Measurements from ENCODE around the gene PITX1.

The PITX1 gene

GRCh38 chr5:135036405-135036804 is 2.4 kb upstream of the PITX1 start:
- no peak overlapping the region for H3K18ac ChIP-seq (ENCODE audit: low read depth in 1 of 2, low read length in 2 of 2)
- H3K14ac ChIP-seq (ENCODE audit: low read length in 2 of 2), result no peak overlapping the region
- H2BK120ac ChIP-seq (ENCODE audit: low read depth, low read length), result no peak overlapping the region
- no peak overlapping the region for H4K91ac ChIP-seq (ENCODE audit: low read length)
- no peak overlapping the region for H3K4me2 ChIP-seq (ENCODE audit: low read length, poor library complexity, severe bottlenecking)
- H3K79me1 ChIP-seq (replicated peaks; ENCODE audit: low read length, poor library complexity, severe bottlenecking), result no peaks in the 10 kb centered on the region
- DNase-seq, result no peak
- H3K4me3 ChIP-seq (ENCODE audit: insufficient read depth in 1 of 2, low read depth in 1 of 2, low read length in 2 of 2), result no peak overlapping the region
- H3K9ac ChIP-seq (ENCODE audit: low read length), result no peak overlapping the region
- WGBS, result 50% methylated on average over 4 of the region's 4 CpGs
- no peaks in the 10 kb centered on the region for H3K36me3 ChIP-seq (ENCODE audit: control insufficient read depth in 1 of 2, insufficient read depth in 2 of 2, low read depth in 1 of 2, low read length in 2 of 2)
- no peak overlapping the region for H4K8ac ChIP-seq (ENCODE audit: low read length)
- peaks cover 36% of the 10 kb centered on the region for H3K4me1 ChIP-seq (ENCODE audit: control insufficient read depth, insufficient read depth, low read depth, low read length)
- H3K23ac ChIP-seq (ENCODE audit: low read length in 2 of 2), result no peak overlapping the region
- no peak overlapping the region for H2AK5ac ChIP-seq (ENCODE audit: low read length, severe bottlenecking)
- no peak overlapping the region for H2BK5ac ChIP-seq (ENCODE audit: low read depth, low read length, poor library complexity, severe bottlenecking)
- no peak overlapping the region for H2BK12ac ChIP-seq (ENCODE audit: low read length in 2 of 2)
- H3K4ac ChIP-seq (ENCODE audit: low read depth in 1 of 2, low read length in 2 of 2), result no peak overlapping the region
- no peak overlapping the region for H2AFZ ChIP-seq (ENCODE audit: low read depth, low read length)
- H2BK15ac ChIP-seq (ENCODE audit: low read depth, poor library complexity, severe bottlenecking), result no peak overlapping the region
- peaks cover 81 to 90% of the 10 kb centered on the region in 2 experiments for H3K27me3 ChIP-seq (ENCODE audit: control insufficient read depth in 1 of 2, insufficient read depth in 1 of 2, low read length in 2 of 2)
- no peaks in the 10 kb centered on the region for H3K9me3 ChIP-seq (ENCODE audit: control insufficient read depth, low read length)
- H3K27ac ChIP-seq (ENCODE audit: low read length, poor library complexity, severe bottlenecking), result no peak overlapping the region

DNA sequence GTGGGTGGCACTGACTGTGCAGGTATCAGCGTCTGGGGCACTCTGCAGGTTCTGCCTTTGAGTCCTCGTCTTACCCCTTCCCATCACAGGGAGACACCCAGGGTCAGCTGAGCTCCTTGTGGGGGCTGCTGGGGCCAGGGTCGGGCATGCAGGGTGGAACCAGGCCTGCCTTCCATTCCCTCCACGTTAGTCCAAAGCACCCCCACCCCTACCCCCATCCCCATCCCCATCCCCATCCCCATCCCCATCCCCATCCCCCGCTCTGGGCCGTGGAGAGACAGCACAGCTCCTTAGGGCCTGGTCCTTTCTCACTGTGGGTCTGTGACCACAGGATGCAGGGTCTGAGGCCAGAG is 1.6 kb upstream of the PITX1 start:
- H2BK5ac ChIP-seq (ENCODE audit: low read depth, low read length, poor library complexity, severe bottlenecking), result no peak overlapping the region
- no peak overlapping the region for H4K91ac ChIP-seq (ENCODE audit: low read length)
- no peaks in the 10 kb centered on the region for H3K9me3 ChIP-seq (ENCODE audit: control insufficient read depth, low read length)
- no peaks in the 10 kb centered on the region for H3K79me1 ChIP-seq (replicated peaks; ENCODE audit: low read length, poor library complexity, severe bottlenecking)
- peaks cover 81 to 90% of the 10 kb centered on the region in 2 experiments for H3K27me3 ChIP-seq (ENCODE audit: control insufficient read depth in 1 of 2, insufficient read depth in 1 of 2, low read length in 2 of 2)
- no peak overlapping the region for H2BK120ac ChIP-seq (ENCODE audit: low read depth, low read length)
- no peak overlapping the region for H3K23ac ChIP-seq (ENCODE audit: low read length in 2 of 2)
- peaks cover 38% of the 10 kb centered on the region for H3K4me1 ChIP-seq (ENCODE audit: control insufficient read depth, insufficient read depth, low read depth, low read length)
- no peak overlapping the region for H2BK15ac ChIP-seq (ENCODE audit: low read depth, poor library complexity, severe bottlenecking)
- no peak overlapping the region for H3K4me3 ChIP-seq (ENCODE audit: insufficient read depth in 1 of 2, low read depth in 1 of 2, low read length in 2 of 2)
- WGBS, result 40% methylated on average over 5 of the region's 6 CpGs
- no peak overlapping the region for H3K27ac ChIP-seq (ENCODE audit: low read length, poor library complexity, severe bottlenecking)
- no peak overlapping the region for H2BK12ac ChIP-seq (ENCODE audit: low read length in 2 of 2)
- H3K18ac ChIP-seq (ENCODE audit: low read depth in 1 of 2, low read length in 2 of 2), result no peak overlapping the region
- H4K8ac ChIP-seq (ENCODE audit: low read length), result no peak overlapping the region
- H3K4ac ChIP-seq (ENCODE audit: low read depth in 1 of 2, low read length in 2 of 2), result no peak overlapping the region
- DNase-seq, result no peak
- H3K9ac ChIP-seq (ENCODE audit: low read length), result no peak overlapping the region
- H3K4me2 ChIP-seq (ENCODE audit: low read length, poor library complexity, severe bottlenecking), result no peak overlapping the region
- H2AFZ ChIP-seq (ENCODE audit: low read depth, low read length), result no peak overlapping the region
- H3K14ac ChIP-seq (ENCODE audit: low read length in 2 of 2), result no peak overlapping the region
- H3K36me3 ChIP-seq (ENCODE audit: control insufficient read depth in 1 of 2, insufficient read depth in 2 of 2, low read depth in 1 of 2, low read length in 2 of 2), result no peaks in the 10 kb centered on the region
- H2AK5ac ChIP-seq (ENCODE audit: low read length, severe bottlenecking), result no peak overlapping the region

GRCh38 chr5:135034963-135035677 is 1.1 kb upstream of the PITX1 start:
- no peak overlapping the region for H3K4me3 ChIP-seq (ENCODE audit: insufficient read depth in 1 of 2, low read depth in 1 of 2, low read length in 2 of 2)
- no peak overlapping the region for H3K23ac ChIP-seq (ENCODE audit: low read length in 2 of 2)
- no peaks in the 10 kb centered on the region for H3K79me1 ChIP-seq (replicated peaks; ENCODE audit: low read length, poor library complexity, severe bottlenecking)
- H3K27ac ChIP-seq (ENCODE audit: low read length, poor library complexity, severe bottlenecking), result no peak overlapping the region
- no peak overlapping the region for H3K9ac ChIP-seq (ENCODE audit: low read length)
- H4K8ac ChIP-seq (ENCODE audit: low read length), result no peak overlapping the region
- no peaks in the 10 kb centered on the region for H3K9me3 ChIP-seq (ENCODE audit: control insufficient read depth, low read length)
- no peak overlapping the region for H2BK120ac ChIP-seq (ENCODE audit: low read depth, low read length)
- H2AFZ ChIP-seq (ENCODE audit: low read depth, low read length), result no peak overlapping the region
- H3K18ac ChIP-seq (ENCODE audit: low read depth in 1 of 2, low read length in 2 of 2), result peak overlapping the region in 1 of 2 experiments; percentile 48
- H4K91ac ChIP-seq (ENCODE audit: low read length), result peak overlapping the region; percentile 90
- H3K4ac ChIP-seq (ENCODE audit: low read depth in 1 of 2, low read length in 2 of 2), result peak overlapping the region in 1 of 2 experiments; percentile 47
- no peak overlapping the region for H3K14ac ChIP-seq (ENCODE audit: low read length in 2 of 2)
- H2AK5ac ChIP-seq (ENCODE audit: low read length, severe bottlenecking), result no peak overlapping the region
- H3K4me2 ChIP-seq (ENCODE audit: low read length, poor library complexity, severe bottlenecking), result no peak overlapping the region
- H2BK5ac ChIP-seq (ENCODE audit: low read depth, low read length, poor library complexity, severe bottlenecking), result no peak overlapping the region
- peaks cover 34% of the 10 kb centered on the region for H3K4me1 ChIP-seq (ENCODE audit: control insufficient read depth, insufficient read depth, low read depth, low read length)
- H2BK12ac ChIP-seq (ENCODE audit: low read length in 2 of 2), result peak overlapping the region in 1 of 2 experiments; percentile 59
- peak overlapping the region; percentile 54 for H2BK15ac ChIP-seq (ENCODE audit: low read depth, poor library complexity, severe bottlenecking)
- 72% methylated on average over 14 of the region's 14 CpGs for WGBS
- peaks cover 81 to 90% of the 10 kb centered on the region in 2 experiments for H3K27me3 ChIP-seq (ENCODE audit: control insufficient read depth in 1 of 2, insufficient read depth in 1 of 2, low read length in 2 of 2)
- H3K36me3 ChIP-seq (ENCODE audit: control insufficient read depth in 1 of 2, insufficient read depth in 2 of 2, low read depth in 1 of 2, low read length in 2 of 2), result no peaks in the 10 kb centered on the region
- DNase-seq, result no peak

DNA sequence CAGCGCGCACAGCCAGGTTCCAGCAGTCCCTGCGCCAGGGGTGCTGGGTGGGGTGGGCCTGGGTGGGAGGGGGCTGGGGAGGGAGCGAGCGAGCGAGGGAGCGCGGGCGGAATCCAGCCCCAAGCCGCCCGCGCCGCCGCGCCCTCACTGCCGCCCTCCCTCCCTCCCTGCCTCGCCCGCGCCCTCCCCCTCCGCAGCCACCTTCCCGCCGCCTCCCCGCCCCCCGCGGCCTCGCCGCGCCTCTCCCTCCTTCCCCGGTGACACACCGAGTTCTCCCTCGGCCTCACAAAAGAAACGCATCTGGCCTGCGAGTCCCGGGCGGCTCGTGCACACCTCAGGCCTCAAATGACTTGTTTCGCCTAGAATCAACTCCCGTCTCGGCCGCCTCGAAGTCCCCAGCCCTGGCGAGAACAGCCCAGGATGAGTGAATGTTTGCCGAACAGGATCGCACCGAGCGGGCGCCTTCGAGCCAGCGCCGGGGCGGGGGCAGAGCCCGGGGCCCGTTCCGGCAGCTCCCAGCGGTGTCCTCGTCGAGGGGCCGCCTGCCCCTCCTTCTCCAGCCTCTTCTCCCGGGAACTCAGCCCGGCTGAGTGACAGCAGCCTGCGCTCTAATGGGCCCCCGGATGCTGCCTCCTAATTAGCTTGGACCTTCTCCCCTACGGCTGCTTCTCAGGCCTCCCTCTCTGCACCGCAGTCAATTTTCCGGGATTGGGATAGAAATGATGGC is 371 bp upstream of the PITX1 start:
- H2BK12ac ChIP-seq (ENCODE audit: low read length in 2 of 2), result peak overlapping the region in 1 of 2 experiments; percentile 45
- H3K79me1 ChIP-seq (replicated peaks; ENCODE audit: low read length, poor library complexity, severe bottlenecking), result no peaks in the 10 kb centered on the region
- H3K4ac ChIP-seq (ENCODE audit: low read depth in 1 of 2, low read length in 2 of 2), result peak overlapping the region in 1 of 2 experiments; percentile 47
- H3K4me1 ChIP-seq (ENCODE audit: control insufficient read depth, insufficient read depth, low read depth, low read length), result peaks cover 30% of the 10 kb centered on the region
- H2AFZ ChIP-seq (ENCODE audit: low read depth, low read length), result peak overlapping the region; percentile 65
- WGBS, result 2% methylated on average over 34 of the region's 65 CpGs
- DNase-seq, result peak; percentile 68
- H3K4me3 ChIP-seq (ENCODE audit: insufficient read depth in 1 of 2, low read depth in 1 of 2, low read length in 2 of 2), result peak overlapping the region in 1 of 2 experiments; percentile 33
- no peak overlapping the region for H3K27ac ChIP-seq (ENCODE audit: low read length, poor library complexity, severe bottlenecking)
- H2AK5ac ChIP-seq (ENCODE audit: low read length, severe bottlenecking), result no peak overlapping the region
- peak overlapping the region; percentile 73 for H3K4me2 ChIP-seq (ENCODE audit: low read length, poor library complexity, severe bottlenecking)
- H4K8ac ChIP-seq (ENCODE audit: low read length), result no peak overlapping the region
- H3K14ac ChIP-seq (ENCODE audit: low read length in 2 of 2), result no peak overlapping the region
- no peaks in the 10 kb centered on the region for H3K9me3 ChIP-seq (ENCODE audit: control insufficient read depth, low read length)
- H3K23ac ChIP-seq (ENCODE audit: low read length in 2 of 2), result no peak overlapping the region
- H3K9ac ChIP-seq (ENCODE audit: low read length), result no peak overlapping the region
- no peak overlapping the region for H2BK5ac ChIP-seq (ENCODE audit: low read depth, low read length, poor library complexity, severe bottlenecking)
- peak overlapping the region; percentile 33 for H2BK15ac ChIP-seq (ENCODE audit: low read depth, poor library complexity, severe bottlenecking)
- no peaks in the 10 kb centered on the region for H3K36me3 ChIP-seq (ENCODE audit: control insufficient read depth in 1 of 2, insufficient read depth in 2 of 2, low read depth in 1 of 2, low read length in 2 of 2)
- H4K91ac ChIP-seq (ENCODE audit: low read length), result no peak overlapping the region
- H3K27me3 ChIP-seq (ENCODE audit: control insufficient read depth in 1 of 2, insufficient read depth in 1 of 2, low read length in 2 of 2), result peaks cover 85 to 90% of the 10 kb centered on the region in 2 experiments
- no peak overlapping the region for H2BK120ac ChIP-seq (ENCODE audit: low read depth, low read length)
- H3K18ac ChIP-seq (ENCODE audit: low read depth in 1 of 2, low read length in 2 of 2), result peak overlapping the region in 1 of 2 experiments; percentile 35
